Spleen (tissue), 11 donors: ENCODE results near the gene ABCA7. TPM values are rescaled to one million over a fixed set of nuclear protein-coding genes. Genes with fewer than 3 reads are reported as not detected.

Experiments used
- DNase-seq: peaks from one replicate; pipeline ENCODE4 v3.0.0-alpha.2; 2020
- H3K27ac ChIP-seq, 8 donors: fragments of 200-600 bp; sonication (generic) in 7 of 8; 1 replicate in 4 of 8; 2 replicates in 4 of 8; pipeline versions ENCODE4 v1.5.0 to v1.8.0; 2016 to 2021; ENCODE audit warnings: inconsistent platforms in 4 of 8, mild to moderate bottlenecking in 4 of 8, moderate library complexity in 1 of 8
- H3K27me3 ChIP-seq, 7 donors: fragments of 200-600 bp; sonication (generic) in 6 of 7; replicated peaks in 1 of 7; 1 replicate in 4 of 7; 2 replicates in 3 of 7; pipeline versions ENCODE4 v1.5.0 to v1.8.0; 2016 to 2021; ENCODE audit warnings: inconsistent platforms in 3 of 7, mild to moderate bottlenecking in 1 of 7
- H3K36me3 ChIP-seq, 6 donors: fragments of 200-600 bp; sonication (generic) in 5 of 6; 1 replicate in 4 of 6; 2 replicates in 2 of 6; pipeline versions ENCODE4 v1.5.0 to v1.8.0; 2016 to 2021; ENCODE audit warnings: inconsistent platforms in 2 of 6
- H3K4me1 ChIP-seq, 6 donors: fragments of 200-600 bp; sonication (generic) in 5 of 6; 1 replicate in 3 of 6; 2 replicates in 3 of 6; pipeline versions ENCODE4 v1.5.0 to v1.8.0; 2016 to 2021; ENCODE audit warnings: inconsistent platforms in 3 of 6
- H3K4me3 ChIP-seq, 8 donors: fragments of 200-600 bp; sonication (generic) in 7 of 8; 1 replicate in 4 of 8; 2 replicates in 4 of 8; pipeline versions ENCODE4 v1.5.0 to v1.8.0; 2016 to 2021; ENCODE audit warnings: inconsistent platforms in 4 of 8, mild to moderate bottlenecking in 4 of 8, moderate library complexity in 2 of 8
- H3K9me3 ChIP-seq, 8 donors: fragments of 200-600 bp; sonication (generic) in 7 of 8; 1 replicate in 4 of 8; 2 replicates in 4 of 8; pipeline versions ENCODE4 v1.5.0 to v1.8.0; 2016 to 2021; ENCODE audit warnings: inconsistent platforms in 4 of 8
- POLR2A ChIP-seq, 3 donors: fragments of 450-650 bp; IDR thresholded peaks; one replicate each; pipeline ENCODE4 v1.5.1; 2017; ENCODE audit warnings: antibody characterized with exemption in 3 of 3, mild to moderate bottlenecking in 1 of 3
- POLR2AphosphoS5 ChIP-seq, 3 donors: sonication (generic); formaldehyde crosslinking; IDR thresholded peaks; one replicate each; pipeline ENCODE4 v1.5.1; 2017; ENCODE audit warnings: antibody characterized with exemption in 3 of 3
- WGBS, 5 donors: extraction: QIAGEN DNeasy Blood & Tissue Kit in 3 of 5; methylation state at CpG; one replicate each; pipeline versions ENCODE4 v1.1.5 to v1.1.7; 2013 to 2018; 5-methylcytosine and 5-hydroxymethylcytosine counted together
- intact Hi-C: fragments of 100-400 bp; cut with DNase I; formaldehyde crosslinking; loops from one replicate; pipeline ENCODE4 v1.15.0; 2023; ENCODE audit warnings: low total_unique reads
- polyA plus RNA-seq, 3 donors: library from polyadenylated mRNA; stranded (reverse); fragments of 200-250 nt; gene quantifications; one replicate each; pipeline ENCODE4 v1.2.1, GENCODE V29; 2013
- total RNA-seq, 7 donors: library from RNA; depleted of rRNA in 3 of 7; stranded (reverse); fragments of >200 nt in 3 of 7; fragmentation: NEBNext Ultra II Directional in 4 of 7; extraction: Animal tissue kit (Norgen Biotek cat#: 25700) in 4 of 7; gene quantifications; one replicate each; pipeline versions ENCODE4 v1.1.0 to v1.2.1, GENCODE V29; 2016 to 2021
- TF ChIP-seq, protein P1 (sequence below), 11 experiments: fragments of 200-600 bp in 7 of 11; fragments of 450-650 bp in 4 of 11; sonication (generic) in 4 of 11; IDR thresholded peaks in 8 of 11; conservative IDR thresholded peaks in 3 of 11; 1 replicate in 7 of 11; 2 replicates in 4 of 11; pipeline versions ENCODE4 v1.4.0 to v1.8.0; 2016 to 2021; ENCODE audit warnings: antibody characterized with exemption in 11 of 11, inconsistent platforms in 4 of 11, mild to moderate bottlenecking in 1 of 11
- donor health status: healthy with polysubstance abuse.
- donor health status: DM: no; HTN: no; CAD: no; lungs with moderate emphysema.
- donor health status: DM: no; HTN: no; CAD: no.
- donor health status: Bipolar disorder and iron deficiency.
- donor health status: healthy.
- donor health status: DM: no; HTN: no; CAD: no.
- donor health status: DM: yes; HTN: yes; CAD: no.

ABCA7 gene
- total and polyA plus RNA-seq, 10 donors, result 64.6 to 197 (median 102) TPM

DNA sequence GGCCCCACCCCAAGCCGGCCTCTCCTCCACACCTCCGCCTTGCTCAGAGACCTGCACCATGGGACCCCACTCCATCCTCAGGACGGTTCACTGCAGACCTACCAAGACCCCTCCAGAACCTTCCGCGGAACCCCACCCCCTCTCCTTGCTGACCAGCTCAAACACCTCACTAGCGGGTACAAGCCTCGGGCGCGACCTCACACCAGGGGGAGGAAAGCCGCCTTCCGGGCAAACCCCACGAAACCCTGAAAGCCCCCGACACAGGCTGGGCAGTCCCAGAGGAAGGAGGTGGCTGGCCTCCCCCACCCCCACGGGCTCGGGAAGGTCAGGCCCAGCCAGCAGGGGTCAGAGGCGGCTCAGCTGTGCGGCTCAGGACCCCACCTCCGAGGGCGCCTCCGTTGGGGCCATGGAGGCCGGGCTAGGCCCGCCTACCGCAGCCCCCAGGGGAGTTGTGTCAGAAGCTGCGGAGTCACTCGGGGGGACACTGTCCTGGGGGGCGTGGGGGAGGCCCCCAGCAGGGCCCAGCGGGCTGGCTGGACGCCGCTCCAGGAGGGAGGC lies 29.8 kb upstream of the ABCA7 start:
- H3K36me3 ChIP-seq, result peaks cover 3 to 82% (median 64%) of the 10 kb centered on the region in 6 donors
- WGBS, 5 donors, result 75 to 96% (median 79%) methylated on average over 17 to 29 of the region's 29 CpGs
- no peak overlapping the region for H3K4me3 ChIP-seq
- no peaks in the 10 kb centered on the region for H3K27me3 ChIP-seq
- peaks cover 8 to 46% (median 22%) of the 10 kb centered on the region in 6 donors for H3K4me1 ChIP-seq
- TF ChIP-seq POLR2A (IDR thresholded peaks at IDR 0.05), result no peak
- TF ChIP-seq POLR2AphosphoS5 (IDR thresholded peaks at IDR 0.05), result peak in 1 of 3 donors; percentile 3
- TF ChIP-seq, protein P1, sequence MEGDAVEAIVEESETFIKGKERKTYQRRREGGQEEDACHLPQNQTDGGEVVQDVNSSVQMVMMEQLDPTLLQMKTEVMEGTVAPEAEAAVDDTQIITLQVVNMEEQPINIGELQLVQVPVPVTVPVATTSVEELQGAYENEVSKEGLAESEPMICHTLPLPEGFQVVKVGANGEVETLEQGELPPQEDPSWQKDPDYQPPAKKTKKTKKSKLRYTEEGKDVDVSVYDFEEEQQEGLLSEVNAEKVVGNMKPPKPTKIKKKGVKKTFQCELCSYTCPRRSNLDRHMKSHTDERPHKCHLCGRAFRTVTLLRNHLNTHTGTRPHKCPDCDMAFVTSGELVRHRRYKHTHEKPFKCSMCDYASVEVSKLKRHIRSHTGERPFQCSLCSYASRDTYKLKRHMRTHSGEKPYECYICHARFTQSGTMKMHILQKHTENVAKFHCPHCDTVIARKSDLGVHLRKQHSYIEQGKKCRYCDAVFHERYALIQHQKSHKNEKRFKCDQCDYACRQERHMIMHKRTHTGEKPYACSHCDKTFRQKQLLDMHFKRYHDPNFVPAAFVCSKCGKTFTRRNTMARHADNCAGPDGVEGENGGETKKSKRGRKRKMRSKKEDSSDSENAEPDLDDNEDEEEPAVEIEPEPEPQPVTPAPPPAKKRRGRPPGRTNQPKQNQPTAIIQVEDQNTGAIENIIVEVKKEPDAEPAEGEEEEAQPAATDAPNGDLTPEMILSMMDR (IDR thresholded peaks at IDR 0.05 in 8 of 11, conservative IDR thresholded peaks at IDR 0.05 in 3 of 11), result no peak
- no peak for DNase-seq
- no peaks in the 10 kb centered on the region for H3K9me3 ChIP-seq
- intact Hi-C loops, result no loop called here
- H3K27ac ChIP-seq, result peak overlapping the region in 6 of 8 donors; percentile 44 to 78 (median 62)

DNA sequence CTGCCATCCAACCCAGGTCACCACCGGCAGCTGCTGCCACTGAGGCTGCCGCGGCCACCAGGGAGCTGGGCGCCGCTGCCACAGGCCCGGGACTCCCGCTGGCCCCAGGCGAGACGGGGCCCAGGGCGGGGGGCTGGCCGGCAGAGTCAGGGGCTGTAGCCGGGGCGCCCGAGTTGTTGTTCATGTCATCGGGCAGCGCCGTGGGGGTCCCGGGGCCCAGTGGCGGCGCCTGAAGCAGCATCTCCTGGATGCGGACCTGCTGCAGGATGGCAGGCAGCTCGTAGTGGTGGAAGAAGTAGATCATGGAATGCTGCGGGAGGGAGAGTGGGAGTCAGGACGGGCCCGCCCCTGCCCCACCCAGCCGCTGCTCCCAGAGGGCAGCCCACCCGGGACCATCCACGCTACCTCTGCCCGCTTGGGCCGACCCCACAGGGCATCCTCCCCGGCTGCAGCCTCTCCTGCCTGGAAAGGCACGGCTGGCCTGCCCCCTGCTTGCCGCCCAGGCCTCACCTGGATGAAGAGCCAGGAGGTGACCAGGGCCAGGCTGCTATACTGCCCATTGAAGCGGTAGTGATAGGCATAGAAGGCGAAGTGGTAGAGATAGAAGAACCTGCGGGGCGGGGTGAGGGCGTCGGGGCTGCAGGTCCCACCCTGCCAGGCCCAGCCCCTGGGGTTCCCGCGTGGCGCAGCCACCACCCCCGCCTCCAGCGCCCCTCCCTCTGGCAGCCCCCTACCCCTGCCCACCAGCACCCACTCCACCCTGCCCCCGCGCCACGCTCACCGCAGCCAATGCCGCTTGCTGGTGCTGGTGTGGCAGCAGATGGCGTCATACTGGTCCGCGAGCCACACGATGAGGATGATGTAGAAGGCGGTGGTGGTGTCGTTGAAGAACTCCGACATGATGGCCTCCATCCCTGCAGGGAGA lies 29.1 kb upstream of the ABCA7 start:
- intact Hi-C loops, result no loop called here
- Histone ChIP-seq H3K36me3 (peaks cover 3 to 90% (median 65%) of the 10 kb centered on the region in 6 donors), H3K27me3 (no peaks in the 10 kb centered on the region), H3K27ac (peak overlapping the region in 5 of 8 donors; percentile 11 to 78 (median 62)), H3K4me3 (no peak overlapping the region), H3K9me3 (no peaks in the 10 kb centered on the region), H3K4me1 (peaks cover 15 to 54% (median 30%) of the 10 kb centered on the region in 6 donors)
- WGBS, 5 donors, result 89 to 97% (median 93%) methylated on average over 35 to 56 of the region's 56 CpGs
- no peak for TF ChIP-seq POLR2AphosphoS5 (IDR thresholded peaks at IDR 0.05)
- TF ChIP-seq, protein P1 (IDR thresholded peaks at IDR 0.05 in 8 of 11, conservative IDR thresholded peaks at IDR 0.05 in 3 of 11), result no peak
- no peak for DNase-seq

DNA sequence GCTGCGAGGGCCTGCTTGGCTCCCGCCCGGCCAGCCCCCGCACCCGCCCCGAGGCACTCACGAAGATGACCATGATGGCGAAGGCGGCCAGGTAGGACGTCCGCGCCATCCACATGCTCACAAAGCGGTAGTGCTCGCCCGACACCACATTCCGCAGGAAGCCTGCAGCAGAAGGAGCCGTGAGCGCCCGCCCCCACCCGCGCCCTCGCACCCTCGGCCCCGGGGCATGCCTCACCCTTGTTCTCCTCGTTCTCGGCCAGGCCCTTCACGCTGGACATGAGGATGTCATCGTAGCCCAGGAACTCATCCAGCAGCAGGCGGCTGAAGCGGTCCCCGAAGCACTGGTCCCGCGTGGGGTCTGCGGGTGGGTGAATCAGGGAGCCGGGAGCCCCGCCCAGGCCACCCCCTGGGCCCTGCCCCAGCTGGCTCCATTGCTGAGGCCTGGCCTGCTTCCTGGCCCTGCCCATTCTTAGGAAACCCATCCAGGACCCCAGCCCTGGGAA lies 28.0 kb upstream of the ABCA7 start:
- TF ChIP-seq POLR2A (IDR thresholded peaks at IDR 0.05), result no peak
- TF ChIP-seq, protein P1 (IDR thresholded peaks at IDR 0.05 in 8 of 11, conservative IDR thresholded peaks at IDR 0.05 in 3 of 11), result no peak
- peak in 2 of 3 donors; percentile 9 to 24 for TF ChIP-seq POLR2AphosphoS5 (IDR thresholded peaks at IDR 0.05)
- 95 to 97% (median 96%) methylated on average over 24 to 36 of the region's 36 CpGs for WGBS, 5 donors
- Histone ChIP-seq H3K4me3 (no peak overlapping the region), H3K4me1 (peaks cover 25 to 64% (median 40%) of the 10 kb centered on the region in 6 donors), H3K9me3 (no peaks in the 10 kb centered on the region), H3K36me3 (peaks cover 3 to 98% (median 65%) of the 10 kb centered on the region in 6 donors), H3K27me3 (no peaks in the 10 kb centered on the region), H3K27ac (no peak overlapping the region)
- intact Hi-C loops, result no loop called here
- no peak for DNase-seq

DNA sequence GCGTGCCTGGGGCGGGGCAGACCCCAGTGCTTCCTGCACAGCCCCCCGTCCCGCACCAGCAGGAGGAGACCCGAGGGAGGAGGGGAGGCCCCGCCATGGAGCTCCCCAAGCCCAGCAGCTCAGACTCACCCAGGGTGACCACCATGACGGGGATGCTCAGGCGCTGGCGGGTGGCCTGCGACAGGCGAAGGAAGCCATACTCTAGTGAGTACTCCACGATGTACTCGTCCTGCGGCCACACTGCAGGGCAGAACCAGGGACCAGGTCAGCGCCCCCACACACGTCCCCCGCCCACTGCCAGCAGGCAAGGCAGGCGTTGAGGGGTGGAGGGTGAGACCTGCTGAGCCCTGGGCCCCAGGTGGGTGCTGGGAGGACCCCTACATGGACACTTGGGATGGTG lies 27.6 kb upstream of the ABCA7 start:
- Histone ChIP-seq H3K4me3 (no peak overlapping the region), H3K4me1 (peaks cover 29 to 69% (median 44%) of the 10 kb centered on the region in 6 donors), H3K9me3 (no peaks in the 10 kb centered on the region), H3K27me3 (no peaks in the 10 kb centered on the region), H3K36me3 (peaks cover 3 to 94% (median 65%) of the 10 kb centered on the region in 6 donors), H3K27ac (no peak overlapping the region)
- intact Hi-C loops, result no loop called here
- 90 to 96% (median 94%) methylated on average over 2 to 18 of the region's 18 CpGs for WGBS, 5 donors
- DNase-seq, result no peak
- TF ChIP-seq, protein P1 (IDR thresholded peaks at IDR 0.05 in 8 of 11, conservative IDR thresholded peaks at IDR 0.05 in 3 of 11), result no peak
- TF ChIP-seq POLR2A (IDR thresholded peaks at IDR 0.05), result no peak
- TF ChIP-seq POLR2AphosphoS5 (IDR thresholded peaks at IDR 0.05), result peak in 1 of 3 donors; percentile 9
